ENCODE results near the gene CPNE9.

GRCh38 chr3:9749645-9750555, 46.3 kb downstream of the CPNE9 start, which contains the start of gene OGG1:
- TF ChIP-seq EZH2phosphoT487 (IDR thresholded peaks at IDR 0.05; ENCODE audit: low read length) (no peak), EZH2 (optimal IDR thresholded peaks at IDR 0.05; ENCODE audit: low read depth, low read length) (no peak)

Measured in MM.1S (cell line).